Peyer's patch (tissue), 4 donors: Measurements from ENCODE around the gene EFTUD2. TPM values are rescaled to one million over a fixed set of nuclear protein-coding genes. Genes with fewer than 3 reads are reported as not detected.

Experiments
- DNase-seq, 3 donors: peaks; one replicate each; pipeline ENCODE4 v3.0.0-alpha.2; 2017 to 2019
- H3K27ac ChIP-seq, 4 donors: fragments of 200-600 bp; sonication (generic); one replicate each; pipeline ENCODE4 v1.5.1; 2016 to 2019
- H3K27me3 ChIP-seq, 2 donors: fragments of 200-600 bp; sonication (generic); one replicate each; pipeline ENCODE4 v1.5.1; 2019
- H3K36me3 ChIP-seq, 3 donors: fragments of 200-600 bp; sonication (generic); one replicate each; pipeline ENCODE4 v1.5.1; 2016 to 2019
- H3K4me1 ChIP-seq, 4 donors: fragments of 200-600 bp; sonication (generic); one replicate each; pipeline ENCODE4 v1.5.1; 2016 to 2019
- H3K4me3 ChIP-seq, 4 donors: fragments of 200-600 bp; sonication (generic); 1 replicate in 3 of 4; 2 replicates in 1 of 4; pipeline ENCODE4 v1.5.1; 2016 to 2019; ENCODE audit warnings: mild to moderate bottlenecking in 1 of 4
- H3K9me3 ChIP-seq, 4 donors: fragments of 200-600 bp; sonication (generic); one replicate each; pipeline ENCODE4 v1.5.1; 2016 to 2019; ENCODE audit warnings: mild to moderate bottlenecking in 1 of 4
- CTCF ChIP-seq, 6 experiments: fragments of 450-650 bp in 4 of 6; fragments of 200-600 bp in 2 of 6; sonication (generic) in 1 of 6; IDR thresholded peaks; one replicate each; pipeline ENCODE4 v1.5.1; 2017 to 2019; ENCODE audit warnings: antibody characterized with exemption in 6 of 6, mild to moderate bottlenecking in 3 of 6, moderate library complexity in 1 of 6
- POLR2A ChIP-seq, 2 donors: fragments of 450-650 bp; IDR thresholded peaks; one replicate each; pipeline ENCODE4 v1.5.1; 2017; ENCODE audit warnings: antibody characterized with exemption in 2 of 2, mild to moderate bottlenecking in 2 of 2, moderate library complexity in 2 of 2
- total RNA-seq, 4 donors: library from RNA; depleted of rRNA; stranded (reverse); fragments of >200 nt; gene quantifications; one replicate each; pipeline ENCODE4 v1.1.0, GENCODE V29; 2016

The EFTUD2 gene
- total RNA-seq, 4 donors from 2014 or later = 43.3 to 176 (median 69.8) TPM

DNA sequence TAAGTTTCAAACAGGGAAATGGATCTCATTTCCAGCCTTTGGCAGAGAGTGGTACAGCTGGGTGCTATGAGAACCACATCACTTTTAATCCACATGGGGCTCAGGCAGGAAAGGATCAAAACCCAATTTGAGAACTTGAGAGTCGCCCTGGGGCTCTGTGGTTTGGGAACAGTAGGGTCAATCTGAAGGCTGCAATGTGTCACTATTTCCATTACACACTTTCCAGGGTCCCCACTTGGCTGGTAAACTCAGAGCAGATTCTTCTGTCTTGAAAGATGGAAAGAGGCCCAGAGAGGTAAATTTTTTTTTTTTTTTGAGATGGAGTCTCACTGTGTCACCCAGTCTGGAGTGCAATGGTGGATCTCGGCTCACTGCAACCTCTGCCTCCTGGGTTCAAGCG, 58.3 kb downstream of the EFTUD2 start:
- Histone ChIP-seq H3K27ac (no peak overlapping the region), H3K4me3 (no peak overlapping the region), H3K9me3 (no peaks in the 10 kb centered on the region), H3K27me3 (no peaks in the 10 kb centered on the region), H3K4me1 (no peaks in the 10 kb centered on the region), H3K36me3 (no peaks in the 10 kb centered on the region)
- TF ChIP-seq POLR2A (IDR thresholded peaks at IDR 0.05) = no peak
- TF ChIP-seq CTCF (IDR thresholded peaks at IDR 0.05) = no peak
- DNase-seq = no peak

GRCh38 chr17:44840274-44840673, 59.0 kb downstream of the EFTUD2 start:
- H3K27ac ChIP-seq = no peak overlapping the region
- H3K36me3 ChIP-seq = no peaks in the 10 kb centered on the region
- no peaks in the 10 kb centered on the region for H3K27me3 ChIP-seq
- H3K9me3 ChIP-seq = no peaks in the 10 kb centered on the region
- H3K4me1 ChIP-seq = no peaks in the 10 kb centered on the region
- DNase-seq = no peak
- no peak for TF ChIP-seq POLR2A (IDR thresholded peaks at IDR 0.05)
- TF ChIP-seq CTCF (IDR thresholded peaks at IDR 0.05) = no peak
- H3K4me3 ChIP-seq = no peak overlapping the region

GRCh38 chr17:44837196-44837595, 62.0 kb downstream of the EFTUD2 start:
- no peaks in the 10 kb centered on the region for H3K4me1 ChIP-seq

DNA sequence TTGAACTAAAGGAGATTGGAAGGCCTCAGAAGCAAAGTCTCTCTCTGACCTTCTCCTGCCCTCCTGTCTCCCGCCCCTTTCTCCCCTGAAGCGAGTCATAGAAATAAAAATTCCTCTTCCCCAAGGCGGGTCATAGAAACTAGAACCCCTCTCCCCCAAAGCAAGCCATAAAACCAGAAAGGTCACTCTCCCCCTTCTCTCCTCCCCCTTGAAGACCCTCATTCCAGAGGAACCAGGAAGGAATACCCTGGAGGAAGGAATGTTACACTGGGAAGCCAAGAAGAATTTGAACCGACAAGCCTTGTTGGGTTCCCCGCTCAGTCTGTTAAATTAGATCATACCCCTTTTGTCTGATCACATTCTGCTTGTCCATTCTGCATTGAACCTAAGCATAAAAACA, 66.4 kb downstream of the EFTUD2 start:
- Histone ChIP-seq H3K4me1 (peaks cover 0 to 14% (median 3%) of the 10 kb centered on the region in 4 donors), H3K4me3 (no peak overlapping the region), H3K36me3 (no peaks in the 10 kb centered on the region), H3K27me3 (peaks cover 7 to 19% of the 10 kb centered on the region in 2 donors), H3K9me3 (no peaks in the 10 kb centered on the region), H3K27ac (no peak overlapping the region)
- DNase-seq = no peak
- TF ChIP-seq CTCF (IDR thresholded peaks at IDR 0.05) (no peak), POLR2A (IDR thresholded peaks at IDR 0.05) (no peak)

More at GRCh38 chr17:44837196-44837595, 62.0 kb downstream of the EFTUD2 start:
- H3K36me3 ChIP-seq = no peaks in the 10 kb centered on the region
- TF ChIP-seq CTCF (IDR thresholded peaks at IDR 0.05) = no peak
- no peak for TF ChIP-seq POLR2A (IDR thresholded peaks at IDR 0.05)
- H3K27me3 ChIP-seq = no peaks in the 10 kb centered on the region
- no peak for DNase-seq
- H3K27ac ChIP-seq = no peak overlapping the region
- no peak overlapping the region for H3K4me3 ChIP-seq
- no peaks in the 10 kb centered on the region for H3K9me3 ChIP-seq

- TF ChIP-seq POLR2A (IDR thresholded peaks at IDR 0.05) (no peak), CTCF (IDR thresholded peaks at IDR 0.05) (no peak)
- no peaks in the 10 kb centered on the region for H3K36me3 ChIP-seq
- peaks cover 0 to 14% (median 3%) of the 10 kb centered on the region in 4 donors for H3K4me1 ChIP-seq
- peaks cover 7 to 19% of the 10 kb centered on the region in 2 donors for H3K27me3 ChIP-seq
- no peak overlapping the region for H3K27ac ChIP-seq
- no peak overlapping the region for H3K4me3 ChIP-seq
- no peaks in the 10 kb centered on the region for H3K9me3 ChIP-seq
- no peak for DNase-seq
These were observed 67.9 kb downstream of the EFTUD2 start for GRCh38 chr17:44831371-44831770.
